ENCODE results near the gene RCBTB2.
"Not testable (repeated sequence)": the region's sequence is repeated elsewhere in the genome, so short reads cannot be mapped to it uniquely, and the experiment has no call there.

RCBTB2 gene

GRCh38 chr13:48532506-48533499, at the start of gene RCBTB2:
Gene RCBTB2, minus strand, starts transcription at chr13:48533080. Its CDS starts 11,141 bp downstream, at chr13:48521939.
- no peaks in the 10 kb centered on the region for H3K27me3 ChIP-seq (ENCODE audit: insufficient read depth, insufficient read length)
- H3K9ac ChIP-seq (ENCODE audit: insufficient read length, low read depth), result peak within 1 kb of the TSS; percentile 77
- H3K9me3 ChIP-seq (ENCODE audit: insufficient read depth, low read length), result no peaks in the 10 kb centered on the region
- TF ChIP-seq SUZ12 (IDR thresholded peaks at IDR 0.05; ENCODE audit: extremely low read depth, insufficient read depth, insufficient read length), result no peak
- TF ChIP-seq YY1 (IDR thresholded peaks at IDR 0.05; ENCODE audit: insufficient read depth, insufficient read length), result no peak
- no peak for TF ChIP-seq ZNF274 (IDR thresholded peaks at IDR 0.05; ENCODE audit: low read depth, low read length)
- peak; percentile 83 for DNase-seq (ENCODE audit: low read depth, low spot score)
- no peaks in the 10 kb centered on the region for H3K4me1 ChIP-seq (ENCODE audit: insufficient read depth, insufficient read length)
- peak within 1 kb of the TSS; percentile 58 for H3K4me3 ChIP-seq (ENCODE audit: insufficient read length, low read depth)
- no peaks in the 10 kb centered on the region for H3K36me3 ChIP-seq (ENCODE audit: insufficient read depth, insufficient read length, low read length)

- TF ChIP-seq SUZ12 (IDR thresholded peaks at IDR 0.05; ENCODE audit: extremely low read depth, insufficient read depth, insufficient read length) (no peak), YY1 (IDR thresholded peaks at IDR 0.05; ENCODE audit: insufficient read depth, insufficient read length) (no peak), ZNF274 (IDR thresholded peaks at IDR 0.05; ENCODE audit: low read depth, low read length) (no peak)
- H3K27me3 ChIP-seq (ENCODE audit: insufficient read depth, insufficient read length), result no peaks in the 10 kb centered on the region
- H3K9ac ChIP-seq (ENCODE audit: insufficient read length, low read depth), result no peak overlapping the region
- no peaks in the 10 kb centered on the region for H3K4me1 ChIP-seq (ENCODE audit: insufficient read depth, insufficient read length)
- no peak for DNase-seq (ENCODE audit: low read depth, low spot score)
- H3K36me3 ChIP-seq (ENCODE audit: insufficient read depth, insufficient read length, low read length), result no peaks in the 10 kb centered on the region
- no peak overlapping the region for H3K4me3 ChIP-seq (ENCODE audit: insufficient read length, low read depth)
- no peaks in the 10 kb centered on the region for H3K9me3 ChIP-seq (ENCODE audit: insufficient read depth, low read length)
Measured at GRCh38 chr13:48582084-48582483, 49.2 kb upstream of the RCBTB2 start.

- H3K27me3 ChIP-seq (ENCODE audit: insufficient read depth, insufficient read length), result no peaks in the 10 kb centered on the region
- no peaks in the 10 kb centered on the region for H3K9me3 ChIP-seq (ENCODE audit: insufficient read depth, low read length)
- H3K9ac ChIP-seq (ENCODE audit: insufficient read length, low read depth), result no peak overlapping the region
- H3K36me3 ChIP-seq (ENCODE audit: insufficient read depth, insufficient read length, low read length), result no peaks in the 10 kb centered on the region
- no peak for DNase-seq (ENCODE audit: low read depth, low spot score)
- H3K4me1 ChIP-seq (ENCODE audit: insufficient read depth, insufficient read length), result no peaks in the 10 kb centered on the region
- TF ChIP-seq YY1 (IDR thresholded peaks at IDR 0.05; ENCODE audit: insufficient read depth, insufficient read length) (no peak), SUZ12 (IDR thresholded peaks at IDR 0.05; ENCODE audit: extremely low read depth, insufficient read depth, insufficient read length) (no peak), ZNF274 (IDR thresholded peaks at IDR 0.05; ENCODE audit: low read depth, low read length) (no peak)
- no peak overlapping the region for H3K4me3 ChIP-seq (ENCODE audit: insufficient read length, low read depth)
Measured at GRCh38 chr13:48580896-48581295, 48.0 kb upstream of the RCBTB2 start.

GRCh38 chr13:48580185-48580803, 47.4 kb upstream of the RCBTB2 start:
- DNase-seq (ENCODE audit: low read depth, low spot score), result peak; percentile 40
- no peak for TF ChIP-seq SUZ12 (IDR thresholded peaks at IDR 0.05; ENCODE audit: extremely low read depth, insufficient read depth, insufficient read length)
- TF ChIP-seq ZNF274 (IDR thresholded peaks at IDR 0.05; ENCODE audit: low read depth, low read length), result no peak
- TF ChIP-seq YY1 (IDR thresholded peaks at IDR 0.05; ENCODE audit: insufficient read depth, insufficient read length), result no peak
- H3K36me3 ChIP-seq (ENCODE audit: insufficient read depth, insufficient read length, low read length), result no peaks in the 10 kb centered on the region
- H3K4me3 ChIP-seq (ENCODE audit: insufficient read length, low read depth), result no peak overlapping the region
- H3K27me3 ChIP-seq (ENCODE audit: insufficient read depth, insufficient read length), result no peaks in the 10 kb centered on the region
- no peaks in the 10 kb centered on the region for H3K4me1 ChIP-seq (ENCODE audit: insufficient read depth, insufficient read length)
- no peak overlapping the region for H3K9ac ChIP-seq (ENCODE audit: insufficient read length, low read depth)
- no peaks in the 10 kb centered on the region for H3K9me3 ChIP-seq (ENCODE audit: insufficient read depth, low read length)

- not testable (repeated sequence) for H3K4me3 ChIP-seq (ENCODE audit: insufficient read length, low read depth); H3K9ac ChIP-seq (ENCODE audit: insufficient read length, low read depth); H3K4me1 ChIP-seq (ENCODE audit: insufficient read depth, insufficient read length); H3K36me3 ChIP-seq (ENCODE audit: insufficient read depth, insufficient read length, low read length); H3K9me3 ChIP-seq (ENCODE audit: insufficient read depth, low read length); H3K27me3 ChIP-seq (ENCODE audit: insufficient read depth, insufficient read length); DNase-seq (ENCODE audit: low read depth, low spot score)
Measured at GRCh38 chr13:48579919-48580180, 47.0 kb upstream of the RCBTB2 start.

GRCh38 chr13:48579165-48579918, 46.5 kb upstream of the RCBTB2 start:
- TF ChIP-seq SUZ12 (IDR thresholded peaks at IDR 0.05; ENCODE audit: extremely low read depth, insufficient read depth, insufficient read length), result no peak
- TF ChIP-seq YY1 (IDR thresholded peaks at IDR 0.05; ENCODE audit: insufficient read depth, insufficient read length), result no peak
- no peak for TF ChIP-seq ZNF274 (IDR thresholded peaks at IDR 0.05; ENCODE audit: low read depth, low read length)
- Histone ChIP-seq H3K27me3 (ENCODE audit: insufficient read depth, insufficient read length) (no peaks in the 10 kb centered on the region), H3K9ac (ENCODE audit: insufficient read length, low read depth) (no peak overlapping the region), H3K9me3 (ENCODE audit: insufficient read depth, low read length) (no peaks in the 10 kb centered on the region), H3K36me3 (ENCODE audit: insufficient read depth, insufficient read length, low read length) (no peaks in the 10 kb centered on the region), H3K4me3 (ENCODE audit: insufficient read length, low read depth) (no peak overlapping the region), H3K4me1 (ENCODE audit: insufficient read depth, insufficient read length) (no peaks in the 10 kb centered on the region)
- DNase-seq (ENCODE audit: low read depth, low spot score), result no peak
